Adipocyte (in vitro differentiated cells): ENCODE data around the gene LY6G5B.

Source experiments
- DNase-seq: peaks from one replicate; pipeline ENCODE4 v3.0.0-alpha.2; 2015; ENCODE audit warnings: low read depth
- H3K27me3 ChIP-seq: replicated peaks from 2 replicates; pipeline ENCODE4 v1.7.0; 2013; ENCODE audit warnings: mild to moderate bottlenecking, low read length, moderate library complexity; ENCODE audit not compliant: control insufficient read depth, insufficient read depth
- H3K36me3 ChIP-seq: 2 replicates; pipeline ENCODE4 v1.7.0; 2013; ENCODE audit warnings: low read length, mild to moderate bottlenecking, moderate library complexity; ENCODE audit not compliant: control insufficient read depth, insufficient read depth, severe bottlenecking
- H3K4me1 ChIP-seq: 2 replicates; pipeline ENCODE4 v1.7.0; 2013; ENCODE audit warnings: mild to moderate bottlenecking, low read length, moderate library complexity; ENCODE audit not compliant: control insufficient read depth, insufficient read depth
- H3K4me3 ChIP-seq: 2 replicates; pipeline ENCODE4 v1.7.0; 2013; ENCODE audit warnings: mild to moderate bottlenecking, low read length, moderate library complexity
- H3K9ac ChIP-seq: 2 replicates; pipeline ENCODE4 v1.7.0; 2013; ENCODE audit warnings: mild to moderate bottlenecking, low read length, moderate library complexity
- H3K9me3 ChIP-seq: 2 replicates; pipeline ENCODE4 v1.7.0; 2013; ENCODE audit warnings: mild to moderate bottlenecking, low read length, moderate library complexity; ENCODE audit not compliant: control insufficient read depth

LY6G5B gene

DNA sequence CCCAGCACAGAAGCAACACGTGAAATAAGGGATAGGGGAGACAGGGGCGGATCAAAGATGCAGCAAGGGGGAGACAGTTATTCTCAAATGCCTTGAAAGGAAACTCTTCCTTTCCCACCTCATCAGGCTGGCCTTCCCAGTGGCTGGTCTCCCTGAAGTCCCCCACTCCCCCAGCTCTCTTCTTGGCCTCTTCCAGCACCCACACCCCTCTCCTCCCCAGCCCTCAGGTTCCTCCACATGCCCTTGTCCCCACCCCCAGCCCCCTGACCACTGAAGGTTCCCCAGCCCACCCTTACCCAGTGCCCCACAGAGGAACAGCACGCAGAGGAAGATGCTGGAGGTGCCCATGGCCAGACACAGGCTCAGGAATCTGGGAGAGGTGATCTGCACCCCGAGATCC is 43.7 kb downstream of the LY6G5B start:
- no peaks in the 10 kb centered on the region for H3K9me3 ChIP-seq
- no peak overlapping the region for H3K9ac ChIP-seq
- H3K36me3 ChIP-seq = no peaks in the 10 kb centered on the region
- H3K4me1 ChIP-seq = no peaks in the 10 kb centered on the region
- no peak overlapping the region for H3K4me3 ChIP-seq
- no peak for DNase-seq
- peaks cover 26% of the 10 kb centered on the region for H3K27me3 ChIP-seq

DNA sequence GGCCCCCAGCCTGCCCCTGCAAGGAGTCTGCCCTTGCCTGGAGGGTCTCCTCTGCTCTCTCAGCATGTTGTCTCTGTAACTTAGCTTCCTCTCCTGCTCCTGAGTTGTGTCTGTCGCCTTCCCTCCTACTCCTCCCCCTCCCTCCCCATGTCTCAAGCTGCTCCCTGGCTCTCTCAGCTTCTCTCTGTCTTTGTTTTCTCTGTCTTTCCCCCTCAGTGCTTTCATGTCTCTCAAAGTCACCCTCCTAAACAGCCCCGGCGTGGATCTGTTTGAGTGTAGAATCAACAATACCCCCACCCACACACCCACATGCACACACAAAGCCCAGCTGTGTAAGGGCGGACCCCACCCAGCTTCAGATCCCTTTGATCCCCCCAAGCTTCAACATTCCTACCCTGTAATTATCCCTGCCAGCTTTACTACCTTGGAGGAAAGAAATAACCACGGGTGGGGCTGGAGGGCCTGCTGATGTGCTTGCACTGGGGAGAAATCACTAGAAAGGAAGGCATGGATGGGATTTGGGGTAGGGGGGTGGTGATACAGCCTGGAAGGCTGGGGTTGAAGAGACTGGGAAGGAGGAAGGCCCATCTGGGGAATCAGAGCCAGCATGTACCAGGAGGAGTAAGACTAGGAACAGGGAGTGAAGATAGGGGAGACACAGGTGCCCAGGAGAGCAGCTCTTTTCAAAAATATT is 44.4 kb downstream of the LY6G5B start:
- no peak for DNase-seq
- Histone ChIP-seq H3K9me3 (no peaks in the 10 kb centered on the region), H3K27me3 (peaks cover 26% of the 10 kb centered on the region)

DNA sequence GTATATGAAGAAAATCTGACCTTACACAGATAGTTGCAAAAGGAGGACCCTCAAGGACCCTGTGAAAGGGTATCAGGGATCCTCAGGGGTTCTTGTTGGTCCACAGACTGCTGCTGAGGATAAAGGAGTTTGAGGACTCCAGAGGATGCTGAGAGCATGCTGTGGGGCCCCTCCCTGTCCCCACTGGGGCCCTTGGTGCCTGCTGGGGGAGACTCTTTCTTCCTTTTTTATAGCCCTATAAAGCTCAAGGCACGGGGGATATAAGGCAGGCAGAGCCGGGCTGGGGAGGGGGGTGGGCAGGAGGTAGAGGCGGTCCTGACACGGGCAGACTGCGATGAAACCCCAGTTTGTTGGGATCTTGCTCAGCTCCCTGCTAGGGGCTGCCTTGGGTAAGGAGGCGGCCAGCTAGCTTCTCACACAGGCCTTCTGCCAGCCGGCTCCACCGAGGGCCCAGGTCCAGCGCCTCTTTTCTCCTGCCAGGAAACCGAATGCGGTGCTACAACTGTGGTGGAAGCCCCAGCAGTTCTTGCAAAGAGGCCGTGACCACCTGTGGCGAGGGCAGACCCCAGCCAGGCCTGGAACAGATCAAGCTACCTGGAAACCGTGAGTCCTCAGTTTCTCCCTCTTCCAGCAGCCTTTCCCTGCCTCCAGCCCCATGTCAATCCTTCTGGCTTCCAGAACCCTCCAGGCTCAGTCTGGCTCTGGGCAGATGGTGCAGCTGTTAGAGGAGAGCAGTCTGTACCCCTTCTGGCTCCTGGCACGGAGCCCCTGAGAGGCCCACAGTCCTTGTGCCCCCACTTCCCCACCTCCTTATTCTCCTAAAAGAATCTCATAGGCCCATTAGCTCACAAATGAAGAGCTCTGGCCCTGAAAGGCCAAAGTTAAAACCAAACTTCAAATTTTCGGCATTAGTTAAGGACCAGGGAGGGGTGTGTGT is 45.5 kb downstream of the LY6G5B start, which contains the start of gene LY6G6D:
Gene LY6G6D, plus strand, starts transcription at position 327 of the 937 bp plus-strand sequence. Its CDS starts 8 bp downstream, at position 335.
- no peaks in the 10 kb centered on the region for H3K4me1 ChIP-seq
- H3K27me3 ChIP-seq = peaks cover 27% of the 10 kb centered on the region
- H3K9ac ChIP-seq = no peak within 1 kb of the TSS
- no peaks in the 10 kb centered on the region for H3K9me3 ChIP-seq
- H3K4me3 ChIP-seq = no peak within 1 kb of the TSS
- no peak for DNase-seq
- no peaks in the 10 kb centered on the region for H3K36me3 ChIP-seq

More for the DNA sequence above, 44.4 kb downstream of the LY6G5B start:
- Histone ChIP-seq H3K4me1 (no peaks in the 10 kb centered on the region), H3K9ac (no peak overlapping the region), H3K36me3 (no peaks in the 10 kb centered on the region), H3K4me3 (no peak overlapping the region)

DNA sequence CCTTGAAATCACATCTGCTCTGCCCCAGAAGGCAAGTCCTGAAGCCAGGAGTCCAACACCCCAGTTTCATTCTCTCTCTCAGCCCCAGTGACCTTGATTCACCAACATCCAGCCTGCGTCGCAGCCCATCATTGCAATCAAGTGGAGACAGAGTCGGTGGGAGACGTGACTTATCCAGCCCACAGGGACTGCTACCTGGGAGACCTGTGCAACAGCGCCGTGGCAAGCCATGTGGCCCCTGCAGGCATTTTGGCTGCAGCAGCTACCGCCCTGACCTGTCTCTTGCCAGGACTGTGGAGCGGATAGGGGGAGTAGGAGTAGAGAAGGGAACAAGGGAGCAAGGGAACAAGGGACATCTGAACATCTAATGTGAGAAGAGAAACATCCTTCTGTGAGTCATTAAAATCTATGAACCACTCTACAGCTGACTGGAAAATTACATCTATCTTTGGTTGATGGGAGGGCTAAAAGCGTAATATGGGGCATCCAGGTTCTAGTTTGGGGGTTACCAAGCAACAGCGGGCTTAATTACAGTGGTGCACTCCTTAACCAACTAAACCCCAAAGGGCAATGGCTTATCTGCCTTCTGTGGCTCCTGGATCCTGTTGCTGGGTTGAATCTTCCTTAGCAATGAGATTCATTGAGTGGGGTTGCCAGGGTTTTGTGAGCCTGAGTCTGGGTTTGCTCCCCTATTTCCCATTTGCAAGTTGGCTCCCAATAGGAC is 47.9 kb downstream of the LY6G5B start:
- Histone ChIP-seq H3K27me3 (peaks cover 10% of the 10 kb centered on the region), H3K36me3 (no peaks in the 10 kb centered on the region), H3K4me3 (no peak overlapping the region), H3K9ac (no peak overlapping the region), H3K4me1 (no peaks in the 10 kb centered on the region), H3K9me3 (no peaks in the 10 kb centered on the region)
- DNase-seq = no peak

DNA sequence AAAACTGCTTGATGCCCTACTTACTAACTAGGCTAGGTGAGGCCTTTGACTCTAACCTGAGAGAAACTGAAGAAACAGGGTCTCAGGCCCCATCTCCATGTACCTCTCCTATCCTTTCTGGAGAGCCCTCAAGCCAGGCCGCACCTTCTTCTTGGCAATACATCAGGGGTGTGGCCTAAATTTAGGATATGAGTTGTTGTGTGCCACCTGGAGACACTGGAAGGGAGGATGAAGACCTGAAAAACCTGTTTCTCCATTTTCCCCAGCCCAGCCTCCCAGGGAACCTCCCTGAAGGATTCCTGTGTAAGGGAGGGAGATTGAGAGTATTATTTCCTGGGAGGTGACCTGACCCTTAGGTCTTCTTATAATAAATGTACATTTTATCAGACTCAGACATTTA is 48.5 kb downstream of the LY6G5B start:
- Histone ChIP-seq H3K4me3 (no peak overlapping the region), H3K4me1 (no peaks in the 10 kb centered on the region), H3K9me3 (no peaks in the 10 kb centered on the region), H3K36me3 (no peaks in the 10 kb centered on the region), H3K27me3 (peaks cover 10% of the 10 kb centered on the region), H3K9ac (no peak overlapping the region)
- no peak for DNase-seq

DNA sequence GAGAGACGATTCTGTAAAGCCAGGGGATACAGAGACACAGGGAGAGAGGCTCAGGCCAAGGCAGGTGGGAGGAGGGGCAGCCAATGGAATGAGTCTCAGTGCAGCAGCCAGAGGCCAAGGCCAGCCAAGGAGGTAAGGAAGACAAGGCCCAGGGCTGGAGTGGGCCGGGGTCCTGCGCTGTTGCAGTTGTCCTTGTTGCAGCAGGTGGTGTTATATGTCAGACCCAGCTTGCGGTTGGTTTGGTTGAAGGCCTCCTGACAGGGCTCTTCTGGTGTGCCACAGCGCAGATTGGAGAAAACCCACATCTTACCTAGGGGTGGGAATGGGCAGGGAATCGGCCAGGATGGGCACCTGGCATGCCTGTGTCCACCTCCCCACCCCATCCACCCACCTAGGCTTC is 49.2 kb downstream of the LY6G5B start:
- no peaks in the 10 kb centered on the region for H3K36me3 ChIP-seq
- DNase-seq = no peak
- H3K9me3 ChIP-seq = no peaks in the 10 kb centered on the region
- peaks cover 6% of the 10 kb centered on the region for H3K27me3 ChIP-seq
- H3K4me1 ChIP-seq = no peaks in the 10 kb centered on the region
- H3K4me3 ChIP-seq = no peak overlapping the region
- no peak overlapping the region for H3K9ac ChIP-seq

DNA sequence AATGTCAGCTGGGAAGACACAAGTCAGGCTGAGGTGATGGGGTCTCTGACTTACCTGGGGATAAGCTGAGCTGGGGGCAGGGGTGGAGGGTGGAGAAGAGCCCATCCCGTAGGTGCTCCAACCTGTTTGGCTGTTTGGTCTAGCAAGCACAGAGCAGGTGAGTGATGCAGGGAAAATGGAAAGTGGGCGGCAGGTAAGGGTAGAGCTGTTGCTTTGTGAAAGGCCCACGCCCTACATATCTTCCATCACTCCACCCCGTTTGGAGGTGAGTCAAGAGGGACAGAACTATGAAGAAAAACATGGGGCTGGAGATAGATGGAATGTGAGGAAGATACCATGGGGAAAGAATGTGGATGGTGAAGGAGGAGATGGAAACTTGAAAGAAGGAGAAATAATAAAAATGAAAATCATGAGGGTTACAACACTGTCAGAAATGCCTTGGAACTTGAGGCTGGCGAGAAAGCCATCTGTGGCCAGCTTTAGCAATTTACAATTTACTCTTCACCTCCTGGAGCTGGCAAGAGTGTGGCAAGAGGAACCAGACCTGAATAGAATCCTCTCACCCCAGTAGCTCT is 50.5 kb downstream of the LY6G5B start:
- Histone ChIP-seq H3K27me3 (peaks cover 2% of the 10 kb centered on the region), H3K9ac (no peak overlapping the region), H3K36me3 (no peaks in the 10 kb centered on the region), H3K9me3 (no peaks in the 10 kb centered on the region), H3K4me1 (no peaks in the 10 kb centered on the region), H3K4me3 (no peak overlapping the region)
- no peak for DNase-seq

DNA sequence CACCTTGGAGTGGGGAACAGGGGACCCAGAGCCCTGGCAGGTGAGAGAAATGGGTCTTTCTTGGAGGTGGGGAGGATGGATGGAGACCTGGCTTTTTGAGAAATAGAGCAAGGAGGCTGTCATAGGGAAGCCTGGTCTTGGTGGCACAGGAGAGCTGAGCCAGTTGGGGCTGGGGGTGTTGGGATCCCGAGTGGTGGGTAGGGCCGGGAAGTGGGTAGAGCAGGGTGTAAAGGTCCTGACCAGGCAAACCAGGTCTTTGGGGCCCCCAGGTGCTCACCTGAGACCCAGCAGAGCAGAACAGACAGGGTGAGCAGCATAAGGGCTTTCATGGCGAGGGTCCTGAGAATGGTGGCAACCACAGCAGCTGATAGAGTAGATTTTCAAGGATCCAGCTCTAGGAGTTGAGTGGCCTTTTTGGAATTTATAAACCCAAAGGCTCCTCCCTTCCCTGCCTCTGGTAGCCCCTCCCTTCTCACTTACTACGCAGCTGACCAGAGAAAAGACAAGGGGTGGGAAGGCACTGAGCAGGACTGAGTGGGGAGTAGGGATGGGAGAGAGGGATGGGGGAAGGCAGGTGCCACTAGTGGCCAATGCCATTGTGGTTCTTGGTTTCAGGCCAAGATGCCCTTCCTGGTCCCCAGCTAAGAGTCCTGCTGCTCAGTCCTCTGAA is 51.7 kb downstream of the LY6G5B start, which contains the start of gene LY6G6C:
Gene LY6G6C, minus strand, starts transcription at position 396 of the 670 bp plus-strand sequence. Its CDS starts 67 bp downstream, at position 329.
- Histone ChIP-seq H3K36me3 (peaks cover 5% of the 10 kb centered on the region), H3K9me3 (no peaks in the 10 kb centered on the region), H3K27me3 (peaks cover 2% of the 10 kb centered on the region), H3K4me1 (no peaks in the 10 kb centered on the region), H3K9ac (no peak within 1 kb of the TSS), H3K4me3 (no peak within 1 kb of the TSS)
- DNase-seq = no peak

DNA sequence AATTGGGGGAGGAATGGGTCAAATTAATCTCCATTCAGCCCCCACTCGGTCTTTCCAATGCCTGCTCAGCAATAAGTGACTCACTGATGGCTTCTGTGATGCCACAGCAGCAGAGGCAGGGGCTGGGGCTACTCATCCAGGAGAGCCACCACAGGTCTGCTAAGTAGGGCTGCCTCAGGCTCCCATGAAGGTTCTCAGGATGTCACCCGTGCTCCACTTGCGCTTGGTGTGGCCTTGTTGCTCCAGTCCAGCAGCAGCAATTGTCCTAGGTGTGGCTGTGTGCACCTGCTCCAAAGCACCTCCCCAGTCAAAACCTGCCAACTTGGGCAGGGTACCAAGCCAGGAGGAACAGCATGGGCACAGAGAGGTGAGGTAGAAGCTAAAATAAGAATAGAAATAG is 52.4 kb downstream of the LY6G5B start:
- no peaks in the 10 kb centered on the region for H3K9me3 ChIP-seq
- H3K36me3 ChIP-seq = peaks cover 11% of the 10 kb centered on the region
- no peak overlapping the region for H3K4me3 ChIP-seq
- DNase-seq = no peak
- peaks cover 3% of the 10 kb centered on the region for H3K4me1 ChIP-seq
- peaks cover 2% of the 10 kb centered on the region for H3K27me3 ChIP-seq
- no peak overlapping the region for H3K9ac ChIP-seq
